Gastrocnemius medialis (tissue), 4 donors: ENCODE data around the gene GFRA1.

Experiments
- CTCF ChIP-seq, 5 experiments: fragments of 450-650 bp in 3 of 5; fragments of 200-600 bp in 2 of 5; sonication (generic) in 2 of 5; IDR thresholded peaks in 4 of 5; conservative IDR thresholded peaks in 1 of 5; 1 replicate in 4 of 5; 2 replicates in 1 of 5; pipeline ENCODE4 v1.5.1; 2016 to 2019; ENCODE audit warnings: antibody characterized with exemption in 5 of 5, mild to moderate bottlenecking in 3 of 5, moderate library complexity in 3 of 5
- POLR2A ChIP-seq, 2 donors: fragments of 450-650 bp; IDR thresholded peaks; one replicate each; pipeline ENCODE4 v1.6.1; 2017; ENCODE audit warnings: antibody characterized with exemption in 2 of 2, mild to moderate bottlenecking in 2 of 2, moderate library complexity in 2 of 2

- no peak for TF ChIP-seq CTCF (IDR thresholded peaks at IDR 0.05 in 4 of 5, conservative IDR thresholded peaks at IDR 0.05 in 1 of 5)
- TF ChIP-seq POLR2A (IDR thresholded peaks at IDR 0.05): no peak
Measured at GRCh38 chr10:116316503-116316902, 43.5 kb upstream of the GFRA1 start.
